ENCODE results near the gene ATP5PO. TPM values are rescaled to one million over a fixed set of nuclear protein-coding genes. Genes with fewer than 3 reads are reported as not detected.

The ATP5PO gene
- total RNA-seq, 4 donors from 2014 or later: 184 to 354 (median 297) TPM

DNA sequence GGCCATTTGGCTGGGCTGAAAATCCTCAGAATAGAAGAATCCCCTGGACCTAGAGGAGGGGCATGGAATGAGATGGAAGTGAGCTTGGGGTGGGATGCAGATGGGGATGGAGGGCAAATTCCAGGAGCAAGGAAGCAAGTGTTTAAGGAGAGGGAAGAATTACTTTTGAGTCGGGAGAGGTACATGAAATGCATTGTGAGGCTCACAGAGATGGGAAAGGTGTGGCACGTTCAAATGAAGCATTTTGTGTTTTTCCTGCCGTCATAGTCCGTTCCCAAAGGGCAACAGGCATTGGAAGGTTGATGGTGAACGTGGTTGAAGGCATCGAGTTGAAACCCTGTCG is 30.5 kb downstream of the ATP5PO start:
- no peak for DNase-seq
- Histone ChIP-seq H3K27me3 (peaks cover 0 to 30% (median 0%) of the 10 kb centered on the region in 4 donors), H3K4me3 (no peak overlapping the region), H3K27ac (peak overlapping the region in 2 of 4 donors; percentile 14 to 54), H3K4me1 (peaks cover 0 to 25% (median 12%) of the 10 kb centered on the region in 3 donors), H3K36me3 (no peaks in the 10 kb centered on the region), H3K9me3 (no peaks in the 10 kb centered on the region)
- TF ChIP-seq POLR2A (IDR thresholded peaks at IDR 0.05): no peak
- TF ChIP-seq, protein P1, sequence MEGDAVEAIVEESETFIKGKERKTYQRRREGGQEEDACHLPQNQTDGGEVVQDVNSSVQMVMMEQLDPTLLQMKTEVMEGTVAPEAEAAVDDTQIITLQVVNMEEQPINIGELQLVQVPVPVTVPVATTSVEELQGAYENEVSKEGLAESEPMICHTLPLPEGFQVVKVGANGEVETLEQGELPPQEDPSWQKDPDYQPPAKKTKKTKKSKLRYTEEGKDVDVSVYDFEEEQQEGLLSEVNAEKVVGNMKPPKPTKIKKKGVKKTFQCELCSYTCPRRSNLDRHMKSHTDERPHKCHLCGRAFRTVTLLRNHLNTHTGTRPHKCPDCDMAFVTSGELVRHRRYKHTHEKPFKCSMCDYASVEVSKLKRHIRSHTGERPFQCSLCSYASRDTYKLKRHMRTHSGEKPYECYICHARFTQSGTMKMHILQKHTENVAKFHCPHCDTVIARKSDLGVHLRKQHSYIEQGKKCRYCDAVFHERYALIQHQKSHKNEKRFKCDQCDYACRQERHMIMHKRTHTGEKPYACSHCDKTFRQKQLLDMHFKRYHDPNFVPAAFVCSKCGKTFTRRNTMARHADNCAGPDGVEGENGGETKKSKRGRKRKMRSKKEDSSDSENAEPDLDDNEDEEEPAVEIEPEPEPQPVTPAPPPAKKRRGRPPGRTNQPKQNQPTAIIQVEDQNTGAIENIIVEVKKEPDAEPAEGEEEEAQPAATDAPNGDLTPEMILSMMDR (IDR thresholded peaks at IDR 0.05): no peak
- intact Hi-C loops (cut with DNase I): no loop called here
- 45 to 64% methylated on average over 7 of the region's 7 CpGs for WGBS, 2 donors

DNA sequence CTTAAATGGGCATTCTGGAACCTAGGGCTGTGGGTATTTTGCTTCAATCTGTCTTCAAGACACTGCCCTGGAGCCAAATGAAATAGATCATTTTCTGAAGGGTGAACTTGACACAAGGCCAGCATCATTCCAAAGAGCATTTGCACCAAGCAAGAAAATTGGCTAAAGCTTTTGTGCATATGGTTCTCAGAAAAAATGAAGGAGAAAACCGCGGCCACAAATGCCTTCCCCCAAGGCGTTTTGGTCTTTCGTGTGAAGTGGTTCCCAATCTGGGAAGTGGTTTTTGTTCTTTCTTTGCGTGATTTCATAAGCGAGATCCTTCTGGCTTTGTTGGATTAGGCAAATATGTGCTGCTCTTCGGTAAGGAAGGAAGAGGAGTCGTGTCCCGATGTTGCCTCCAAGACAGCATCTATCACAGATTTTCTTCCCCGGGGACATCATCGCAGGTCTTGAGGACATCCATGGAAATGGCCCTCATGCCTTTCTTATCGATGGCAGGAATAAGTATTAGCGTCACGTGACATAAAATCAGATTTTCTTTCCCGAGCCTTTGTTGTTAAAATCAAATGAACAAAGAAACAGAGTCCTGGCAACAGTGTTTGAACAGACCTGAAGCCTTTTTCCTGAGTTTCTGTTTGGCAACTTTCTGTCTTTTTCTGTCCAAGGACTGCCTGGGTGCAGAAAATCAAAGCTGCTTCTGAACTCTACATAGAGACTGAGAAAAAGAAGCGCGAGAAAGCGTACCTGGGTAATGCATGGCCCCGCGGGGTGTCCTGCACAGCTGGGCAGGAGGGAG is 31.0 kb downstream of the ATP5PO start:
- Histone ChIP-seq H3K27me3 (peaks cover 0 to 30% (median 0%) of the 10 kb centered on the region in 4 donors), H3K4me1 (peaks cover 0 to 25% (median 12%) of the 10 kb centered on the region in 3 donors), H3K36me3 (no peaks in the 10 kb centered on the region), H3K27ac (peak overlapping the region in 2 of 4 donors; percentile 22 to 54), H3K9me3 (no peaks in the 10 kb centered on the region), H3K4me3 (peak overlapping the region in 1 of 4 donors; percentile 37)
- intact Hi-C loops (cut with DNase I): no loop called here
- 27 to 40% methylated on average over 20 of the region's 20 CpGs for WGBS, 2 donors
- DNase-seq: no peak
- no peak for TF ChIP-seq POLR2A (IDR thresholded peaks at IDR 0.05)
- TF ChIP-seq, protein P1 (IDR thresholded peaks at IDR 0.05): no peak

DNA sequence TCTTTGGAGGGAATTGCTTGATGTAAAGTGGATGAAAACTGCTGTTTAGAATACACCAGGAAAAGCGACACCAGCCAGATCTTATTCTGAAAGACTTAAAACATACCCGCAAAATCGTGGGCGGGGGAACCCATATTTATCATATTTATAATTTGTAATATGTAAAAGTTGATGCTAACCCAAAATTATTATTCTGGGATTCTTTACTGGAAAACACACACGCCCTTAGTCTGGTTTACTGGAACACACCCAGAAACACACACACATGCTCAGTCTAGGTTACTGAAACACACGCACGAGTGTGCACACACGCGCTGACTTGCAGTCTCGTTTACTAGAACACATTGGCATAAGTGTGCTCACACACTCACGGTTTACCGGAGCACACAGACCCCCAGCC is 32.5 kb downstream of the ATP5PO start:
- WGBS, 2 donors: 56 to 61% methylated on average over 12 of the region's 12 CpGs
- TF ChIP-seq, protein P1 (IDR thresholded peaks at IDR 0.05): no peak
- no peak for TF ChIP-seq POLR2A (IDR thresholded peaks at IDR 0.05)
- no peak for DNase-seq
- H3K27me3 ChIP-seq: peaks cover 0 to 30% (median 0%) of the 10 kb centered on the region in 4 donors
- H3K27ac ChIP-seq: no peak overlapping the region
- H3K4me3 ChIP-seq: no peak overlapping the region
- H3K9me3 ChIP-seq: no peaks in the 10 kb centered on the region
- intact Hi-C loops (cut with DNase I): no loop called here
- H3K36me3 ChIP-seq: no peaks in the 10 kb centered on the region
- peaks cover 0 to 25% (median 12%) of the 10 kb centered on the region in 3 donors for H3K4me1 ChIP-seq

DNA sequence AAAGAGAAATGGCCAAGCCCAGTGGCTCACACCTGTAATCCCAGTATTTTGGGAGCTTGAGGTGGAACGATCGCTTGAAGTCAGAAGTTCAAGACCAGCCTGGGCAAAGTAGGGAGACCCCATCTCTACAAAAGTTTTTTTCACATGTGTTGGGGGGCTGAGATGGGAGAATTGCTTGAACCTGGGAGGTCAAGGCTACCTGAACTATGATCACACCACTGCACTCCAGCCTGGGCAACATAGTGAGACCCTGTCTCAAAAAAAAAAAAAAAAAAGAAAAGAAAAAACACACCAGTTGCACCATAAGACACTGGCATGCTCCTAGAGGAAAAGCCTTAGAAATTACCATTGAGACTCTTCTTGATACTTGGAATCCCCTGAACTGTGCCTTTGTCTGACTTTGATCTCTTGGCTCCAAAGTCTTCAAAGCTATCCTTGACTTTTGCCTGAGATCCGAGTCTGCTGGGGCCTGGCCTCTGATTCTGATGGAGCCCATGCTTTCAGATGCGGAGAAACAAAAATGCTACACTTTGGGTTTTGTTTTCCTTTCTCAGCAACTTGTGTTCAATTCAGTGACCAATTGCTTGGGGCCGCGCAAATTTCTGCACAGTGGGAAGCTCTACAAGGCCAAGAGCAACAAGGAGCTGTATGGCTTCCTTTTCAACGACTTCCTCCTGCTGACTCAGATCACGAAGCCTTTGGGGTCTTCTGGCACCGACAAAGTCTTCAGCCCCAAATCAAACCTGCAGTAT is 33.7 kb downstream of the ATP5PO start:
- Histone ChIP-seq H3K4me3 (no peak overlapping the region), H3K27ac (no peak overlapping the region), H3K9me3 (no peaks in the 10 kb centered on the region), H3K4me1 (peaks cover 0 to 25% (median 12%) of the 10 kb centered on the region in 3 donors), H3K36me3 (no peaks in the 10 kb centered on the region), H3K27me3 (peaks cover 0 to 30% (median 0%) of the 10 kb centered on the region in 4 donors)
- no peak for DNase-seq
- TF ChIP-seq, protein P1 (IDR thresholded peaks at IDR 0.05): no peak
- TF ChIP-seq POLR2A (IDR thresholded peaks at IDR 0.05): no peak
- WGBS, 2 donors: 78 to 87% methylated on average over 9 of the region's 9 CpGs
- intact Hi-C loops (cut with DNase I): no loop called here

DNA sequence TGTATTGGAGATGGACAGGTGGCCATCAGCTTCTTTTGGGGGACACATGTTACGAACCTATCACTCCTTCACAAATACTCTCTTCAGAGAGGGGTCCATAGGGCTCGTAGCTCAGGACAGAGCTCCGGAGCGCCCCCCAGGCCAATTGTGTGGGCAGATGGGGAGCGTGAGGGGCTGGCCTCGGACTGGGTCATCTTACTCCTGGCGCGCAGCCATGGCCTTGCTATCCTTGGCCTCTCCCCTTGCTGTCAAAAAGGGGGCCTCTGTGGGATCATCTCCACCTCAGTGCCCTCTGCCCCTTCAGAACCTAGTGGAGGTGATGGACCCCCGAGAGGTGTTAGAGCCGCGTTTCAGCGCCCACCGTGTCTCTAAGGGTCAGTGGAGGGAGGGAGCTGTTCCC is 35.0 kb downstream of the ATP5PO start:
- 81 to 92% methylated on average over 4 to 10 of the region's 13 CpGs for WGBS, 2 donors
- Histone ChIP-seq H3K4me3 (no peak overlapping the region), H3K4me1 (peaks cover 0 to 25% (median 12%) of the 10 kb centered on the region in 3 donors), H3K27ac (no peak overlapping the region), H3K27me3 (peaks cover 0 to 22% (median 0%) of the 10 kb centered on the region in 4 donors), H3K36me3 (no peaks in the 10 kb centered on the region), H3K9me3 (no peaks in the 10 kb centered on the region)
- TF ChIP-seq, protein P1 (IDR thresholded peaks at IDR 0.05): no peak
- no peak for TF ChIP-seq POLR2A (IDR thresholded peaks at IDR 0.05)
- no peak for DNase-seq
- intact Hi-C loops (cut with DNase I): no loop called here

Measured in esophagus squamous epithelium (tissue), 5 donors.